DOHH2 (cell line): ENCODE data around the gene IGFBP1.
"Not testable (repeated sequence)": the region's sequence is repeated elsewhere in the genome, so short reads cannot be mapped to it uniquely, and the experiment has no call there.

Experiments used
- H3F3A ChIP-seq: fragments of 200-600 bp; sonication (generic), shearing (Covaris generic); 2 replicates; pipeline ENCODE4 v1.6.0; 2016; ENCODE audit warnings: antibody characterized with exemption, mild to moderate bottlenecking; ENCODE audit not compliant: control insufficient read depth, insufficient read depth
- H3K27ac ChIP-seq: fragments of 200-600 bp; sonication (generic); 2 replicates; pipeline ENCODE4 v1.5.1; 2014; ENCODE audit warnings: low read depth, mild to moderate bottlenecking, low read length, moderate library complexity
- H3K27me3 ChIP-seq: fragments of 200-600 bp; sonication (generic); 2 replicates; pipeline ENCODE4 v1.6.1; 2014; ENCODE audit warnings: mild to moderate bottlenecking, low read length, mixed read lengths; ENCODE audit not compliant: control insufficient read depth
- H3K36me3 ChIP-seq: fragments of 200-600 bp; sonication (generic); 2 replicates; pipeline ENCODE4 v1.6.1; 2014; ENCODE audit warnings: mild to moderate bottlenecking, low read length, moderate library complexity, mixed read lengths; ENCODE audit not compliant: control insufficient read depth
- H3K4me1 ChIP-seq: fragments of 200-600 bp; sonication (generic); 2 replicates; pipeline ENCODE4 v1.6.1; 2014; ENCODE audit warnings: mild to moderate bottlenecking, low read length, mixed read lengths; ENCODE audit not compliant: control insufficient read depth
- H3K4me2 ChIP-seq: fragments of 200-600 bp; sonication (generic); 2 replicates; pipeline ENCODE4 v1.6.0; 2014; ENCODE audit warnings: mild to moderate bottlenecking, low read length, moderate library complexity
- H3K4me3 ChIP-seq: fragments of 200-600 bp; sonication (generic); 2 replicates; pipeline ENCODE4 v1.5.1; 2014; ENCODE audit warnings: mild to moderate bottlenecking, low read length, mixed read lengths
- H3K79me2 ChIP-seq: fragments of 200-600 bp; sonication (generic); 2 replicates; pipeline ENCODE4 v1.6.1; 2014; ENCODE audit warnings: mild to moderate bottlenecking, low read length, mixed read lengths; ENCODE audit not compliant: control insufficient read depth
- H3K9me2 ChIP-seq: fragments of 200-600 bp; sonication (generic); replicated peaks from 2 replicates; pipeline ENCODE4 v1.6.1; 2014; ENCODE audit warnings: mild to moderate bottlenecking, low read length, mixed read lengths; ENCODE audit not compliant: control insufficient read depth
- H3K9me3 ChIP-seq: fragments of 200-600 bp; sonication (generic); 2 replicates; pipeline ENCODE4 v1.6.1; 2014; ENCODE audit warnings: antibody characterized with exemption, low read length, mixed read lengths; ENCODE audit not compliant: control insufficient read depth, insufficient read depth
- H4K20me1 ChIP-seq: fragments of 200-600 bp; sonication (generic); 2 replicates; pipeline ENCODE4 v1.6.0; 2014; ENCODE audit warnings: low read depth, mild to moderate bottlenecking, antibody characterized with exemption, low read length, moderate library complexity; ENCODE audit not compliant: control insufficient read depth, insufficient read depth
- CTCF ChIP-seq: fragments of 200-600 bp; sonication (generic); IDR thresholded peaks from one replicate; pipeline ENCODE4 v1.5.1; 2014; ENCODE audit warnings: antibody characterized with exemption, mild to moderate bottlenecking, low read depth, low read length; ENCODE audit not compliant: poor library complexity, severe bottlenecking
- EZH2phosphoT487 ChIP-seq: fragments of 200-600 bp; sonication (generic); IDR thresholded peaks from 2 replicates; pipeline ENCODE4 v1.6.1; 2017; ENCODE audit warnings: borderline replicate concordance, mild to moderate bottlenecking, antibody characterized with exemption, low read length, moderate library complexity, mixed read lengths

IGFBP1 gene

GRCh38 chr7:45939574-45939973 lies 51.3 kb downstream of the IGFBP1 start:
- TF ChIP-seq CTCF (no peak), EZH2phosphoT487 (no peak)
- no peaks in the 10 kb centered on the region for H3K4me1 ChIP-seq
- H3K79me2 ChIP-seq: no peaks in the 10 kb centered on the region
- H3F3A ChIP-seq: no peaks in the 10 kb centered on the region
- no peaks in the 10 kb centered on the region for H3K27me3 ChIP-seq
- no peaks in the 10 kb centered on the region for H3K9me2 ChIP-seq
- H3K4me3 ChIP-seq: no peak overlapping the region
- peaks cover 8% of the 10 kb centered on the region; the same call in 1 of the 2 replicates for H3K9me3 ChIP-seq
- H3K27ac ChIP-seq: no peak overlapping the region
- no peaks in the 10 kb centered on the region for H4K20me1 ChIP-seq
- H3K4me2 ChIP-seq: no peak overlapping the region
- no peaks in the 10 kb centered on the region for H3K36me3 ChIP-seq

GRCh38 chr7:45940237-45940781 lies 52.0 kb downstream of the IGFBP1 start:
- not testable (repeated sequence) for H3K79me2 ChIP-seq, H3K4me2 ChIP-seq, H3K4me3 ChIP-seq, H3K9me2 ChIP-seq, H3K4me1 ChIP-seq, H3K9me3 ChIP-seq, H4K20me1 ChIP-seq, H3K36me3 ChIP-seq, H3K27ac ChIP-seq, H3K27me3 ChIP-seq, H3F3A ChIP-seq

GRCh38 chr7:45940939-45941338 lies 52.7 kb downstream of the IGFBP1 start:
- Histone ChIP-seq H3K4me2 (no peak overlapping the region), H3F3A (no peaks in the 10 kb centered on the region), H3K36me3 (no peaks in the 10 kb centered on the region), H3K4me3 (no peak overlapping the region), H4K20me1 (no peaks in the 10 kb centered on the region), H3K27ac (no peak overlapping the region), H3K27me3 (no peaks in the 10 kb centered on the region), H3K9me3 (peaks cover 8% of the 10 kb centered on the region; the same call in 1 of the 2 replicates), H3K9me2 (no peaks in the 10 kb centered on the region; the same call in 1 of the 2 replicates), H3K79me2 (no peaks in the 10 kb centered on the region), H3K4me1 (no peaks in the 10 kb centered on the region)
- TF ChIP-seq CTCF (no peak), EZH2phosphoT487 (no peak)
